Stimulated activated naive B cell treated with anti-CD40 and anti-IgM and Interleukin-4, amounts not matched to agents 10 μg/mL and 1 μg/mL and 100 μg/mL, for 72 hours (primary cell): ENCODE data around the gene IGFBP6.
A peak's percentile ranks its signal among the peaks of the same experiment; 100 is the strongest.

Experiments
- ATAC-seq, 2 donors: fragments of 150-1000 bp; cut with Tn5 transposase; replicated peaks; 2 replicates each; pipeline ENCODE4 v1.10.0; 2021; ENCODE audit warnings: moderate library complexity in 1 of 2
- DNase-seq: peaks from one replicate; pipeline ENCODE4 v3.0.0; 2021
- H3K27ac Mint-ChIP-seq: one replicate; pipeline ENCODE4 v1.8.0; 2022; ENCODE audit warnings: mild to moderate bottlenecking, mixed read lengths
- H3K27me3 Mint-ChIP-seq, 2 donors: one replicate each; pipeline ENCODE4 v1.8.0; 2022; ENCODE audit warnings: mixed read lengths in 2 of 2
- H3K36me3 Mint-ChIP-seq, 2 donors: one replicate each; pipeline ENCODE4 v1.8.0; 2022; ENCODE audit warnings: mixed read lengths in 2 of 2, mild to moderate bottlenecking in 1 of 2
- H3K4me1 Mint-ChIP-seq, 2 donors: one replicate each; pipeline ENCODE4 v1.8.0; 2022; ENCODE audit warnings: mixed read lengths in 2 of 2, mild to moderate bottlenecking in 1 of 2
- H3K4me3 Mint-ChIP-seq, 2 donors: one replicate each; pipeline ENCODE4 v1.8.0; 2022; ENCODE audit warnings: mild to moderate bottlenecking in 2 of 2, mixed read lengths in 2 of 2, moderate library complexity in 1 of 2
- H3K9me3 Mint-ChIP-seq, 2 donors: one replicate each; pipeline ENCODE4 v1.8.0; 2022; ENCODE audit warnings: mixed read lengths in 2 of 2, mild to moderate bottlenecking in 1 of 2

Gene IGFBP6

DNA sequence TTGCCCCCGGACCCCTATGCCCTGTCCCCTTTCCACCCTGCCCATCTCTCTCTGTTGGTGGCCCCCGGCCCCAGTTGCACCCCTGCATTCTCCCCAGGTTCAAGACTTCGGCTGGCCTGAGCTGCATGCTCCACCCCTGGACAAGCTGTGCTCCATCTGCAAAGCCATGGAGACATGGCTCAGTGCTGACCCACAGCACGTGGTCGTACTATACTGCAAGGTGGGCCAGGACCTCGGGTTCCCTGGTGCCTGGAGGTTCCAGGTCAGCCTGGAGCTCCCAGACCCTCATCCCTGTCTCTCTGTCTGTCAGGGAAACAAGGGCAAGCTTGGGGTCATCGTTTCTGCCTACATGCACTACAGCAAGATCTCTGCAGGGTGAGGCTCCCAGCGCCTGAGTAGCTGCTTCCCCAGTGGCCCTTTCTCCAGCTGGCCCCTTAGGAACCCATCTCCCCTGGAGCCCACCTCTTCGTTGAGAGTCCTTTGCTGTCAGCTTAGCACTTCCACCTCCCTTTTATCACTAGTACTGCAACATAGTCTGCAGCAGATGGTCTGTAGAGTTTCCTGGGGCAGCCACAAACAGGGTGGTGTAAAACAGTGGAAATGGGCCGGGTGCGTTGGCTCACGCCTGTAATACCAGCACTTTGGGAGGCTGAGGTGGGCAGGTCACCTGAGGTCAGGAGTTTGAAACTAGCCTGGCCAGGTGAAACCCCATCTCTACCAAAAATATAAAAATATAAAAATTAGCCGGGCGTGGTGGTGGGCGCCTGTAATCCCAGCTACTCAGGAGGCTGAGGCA lies 41.8 kb upstream of the IGFBP6 start:
- ATAC-seq = no peak
- Mint-ChIP-seq H3K9me3 (no peaks in the 10 kb centered on the region), H3K4me1 (peaks cover 15% of the 10 kb centered on the region in 2 donors), H3K4me3 (peak overlapping the region in 1 of 2 donors; percentile 56), H3K36me3 (peaks cover 0 to 3% of the 10 kb centered on the region in 2 donors), H3K27me3 (peaks cover 3 to 6% of the 10 kb centered on the region in 2 donors), H3K27ac (no peak overlapping the region)
- no peak for DNase-seq

DNA sequence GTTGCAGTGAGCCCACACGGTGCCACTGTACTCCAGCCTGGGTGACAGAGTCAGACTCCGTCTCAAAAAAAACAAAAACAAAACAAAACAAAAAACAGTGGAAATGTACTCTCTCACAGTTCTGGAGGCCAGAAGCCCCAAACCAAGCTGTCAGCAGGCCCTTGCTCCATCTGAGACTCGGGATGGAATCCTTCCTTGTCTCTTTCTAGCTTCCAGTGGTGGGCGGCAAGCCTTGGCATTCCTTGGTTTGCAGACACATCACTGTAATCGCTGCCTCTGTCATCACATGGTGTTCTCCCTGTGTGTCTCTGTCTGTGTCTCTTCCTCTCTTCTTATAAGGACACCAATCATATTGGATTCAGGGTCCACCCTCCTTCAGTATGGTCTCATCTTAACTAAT lies 41.2 kb upstream of the IGFBP6 start:
- Mint-ChIP-seq H3K9me3 (no peaks in the 10 kb centered on the region), H3K27me3 (peaks cover 6 to 11% of the 10 kb centered on the region in 2 donors), H3K4me1 (peaks cover 12 to 15% of the 10 kb centered on the region in 2 donors), H3K36me3 (peaks cover 0 to 3% of the 10 kb centered on the region in 2 donors), H3K4me3 (no peak overlapping the region), H3K27ac (no peak overlapping the region)
- DNase-seq (no peak), ATAC-seq (no peak)

DNA sequence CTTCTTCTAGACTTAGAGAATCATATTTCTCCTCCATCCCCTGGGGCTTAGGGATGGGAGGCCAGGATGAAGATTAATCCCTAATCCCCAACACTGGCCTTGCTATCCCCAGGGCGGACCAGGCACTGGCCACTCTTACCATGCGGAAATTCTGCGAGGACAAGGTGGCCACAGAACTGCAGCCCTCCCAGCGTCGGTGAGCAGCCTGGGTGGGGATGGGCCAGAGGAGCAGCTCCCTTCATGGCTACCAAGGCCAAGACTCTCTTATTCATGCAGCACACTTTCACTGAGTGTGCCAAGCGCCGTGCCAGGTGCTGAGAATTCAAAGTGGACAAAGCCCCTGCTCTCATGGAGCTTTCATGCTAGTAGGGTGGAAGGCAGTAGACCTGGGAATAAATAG lies 40.6 kb upstream of the IGFBP6 start:
- DNase-seq (no peak), ATAC-seq (no peak)
- Mint-ChIP-seq H3K27me3 (peaks cover 6 to 11% of the 10 kb centered on the region in 2 donors), H3K4me3 (no peak overlapping the region), H3K27ac (no peak overlapping the region), H3K4me1 (peaks cover 12 to 15% of the 10 kb centered on the region in 2 donors), H3K9me3 (no peaks in the 10 kb centered on the region), H3K36me3 (peaks cover 0 to 3% of the 10 kb centered on the region in 2 donors)

DNA sequence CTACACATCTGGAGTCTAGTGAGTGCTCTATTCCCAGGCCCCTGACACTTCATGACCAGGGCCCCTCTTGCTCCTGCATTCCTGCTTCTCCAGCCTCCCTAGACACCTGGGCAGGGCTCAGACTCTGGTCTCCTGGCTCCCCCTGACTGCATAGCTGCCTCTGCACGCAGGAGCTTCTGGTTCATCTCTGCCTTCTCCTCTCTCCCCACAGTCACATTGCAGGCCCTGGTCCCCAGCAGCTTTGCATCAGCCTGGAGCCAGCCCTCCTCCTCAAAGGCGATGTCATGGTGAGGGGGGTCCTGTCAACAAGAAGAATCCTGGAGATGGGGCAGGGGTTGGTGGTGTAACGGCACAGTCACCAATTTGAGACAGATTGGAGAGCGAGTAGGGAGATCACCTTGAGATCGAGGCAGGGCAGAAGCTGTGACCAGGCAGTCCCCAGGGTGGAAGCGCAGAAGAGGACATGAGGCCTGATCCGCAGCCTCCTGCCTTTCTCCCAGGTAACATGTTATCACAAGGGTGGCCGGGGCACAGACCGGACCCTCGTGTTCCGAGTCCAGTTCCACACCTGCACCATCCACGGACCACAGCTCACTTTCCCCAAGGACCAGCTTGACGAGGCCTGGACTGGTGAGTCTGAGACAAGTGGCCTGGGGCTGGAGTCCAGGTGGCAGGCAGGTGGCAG lies 39.5 kb upstream of the IGFBP6 start:
- peaks cover 10 to 15% of the 10 kb centered on the region in 2 donors for H3K4me1 Mint-ChIP-seq
- no peaks in the 10 kb centered on the region for H3K9me3 Mint-ChIP-seq
- ATAC-seq (no peak), DNase-seq (no peak)
- H3K36me3 Mint-ChIP-seq = no peaks in the 10 kb centered on the region
- peak overlapping the region; percentile 2 for H3K27ac Mint-ChIP-seq
- H3K4me3 Mint-ChIP-seq = no peak overlapping the region
- H3K27me3 Mint-ChIP-seq = peaks cover 6 to 11% of the 10 kb centered on the region in 2 donors

DNA sequence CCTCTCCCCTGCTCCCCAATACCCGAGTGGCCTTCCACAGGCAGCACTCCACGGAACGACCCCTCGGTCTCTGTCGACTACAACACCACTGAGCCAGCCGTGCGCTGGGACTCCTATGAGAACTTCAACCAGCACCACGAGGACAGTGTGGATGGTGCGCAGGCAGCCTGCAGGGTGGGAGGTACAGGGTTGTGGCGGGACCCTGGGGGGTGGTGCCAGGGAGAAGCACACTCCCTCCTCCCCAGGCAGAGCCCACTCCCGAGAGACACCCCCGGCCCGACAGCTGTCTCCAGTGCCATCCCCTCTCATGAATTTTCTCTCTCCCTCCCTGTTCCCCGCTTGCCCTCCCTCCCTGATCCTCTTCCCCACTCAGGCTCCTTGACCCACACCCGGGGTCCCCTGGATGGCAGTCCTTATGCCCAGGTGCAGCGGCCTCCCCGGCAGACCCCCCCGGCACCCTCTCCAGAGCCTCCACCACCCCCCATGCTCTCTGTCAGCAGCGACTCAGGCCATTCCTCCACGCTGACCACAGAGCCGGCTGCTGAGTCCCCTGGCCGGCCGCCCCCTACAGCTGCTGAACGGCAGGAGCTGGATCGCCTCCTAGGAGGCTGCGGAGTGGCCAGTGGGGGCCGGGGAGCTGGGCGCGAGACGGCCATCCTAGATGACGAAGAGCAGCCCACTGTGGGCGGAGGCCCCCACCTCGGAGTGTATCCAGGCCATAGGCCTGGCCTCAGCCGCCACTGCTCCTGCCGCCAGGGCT lies 38.6 kb upstream of the IGFBP6 start:
- H3K27ac Mint-ChIP-seq = no peak overlapping the region
- no peak overlapping the region for H3K4me3 Mint-ChIP-seq
- no peaks in the 10 kb centered on the region for H3K9me3 Mint-ChIP-seq
- ATAC-seq = no peak
- DNase-seq = no peak
- peaks cover 6 to 9% of the 10 kb centered on the region in 2 donors for H3K4me1 Mint-ChIP-seq
- H3K36me3 Mint-ChIP-seq = peaks cover 5% of the 10 kb centered on the region in 2 donors
- peaks cover 6 to 11% of the 10 kb centered on the region in 2 donors for H3K27me3 Mint-ChIP-seq

DNA sequence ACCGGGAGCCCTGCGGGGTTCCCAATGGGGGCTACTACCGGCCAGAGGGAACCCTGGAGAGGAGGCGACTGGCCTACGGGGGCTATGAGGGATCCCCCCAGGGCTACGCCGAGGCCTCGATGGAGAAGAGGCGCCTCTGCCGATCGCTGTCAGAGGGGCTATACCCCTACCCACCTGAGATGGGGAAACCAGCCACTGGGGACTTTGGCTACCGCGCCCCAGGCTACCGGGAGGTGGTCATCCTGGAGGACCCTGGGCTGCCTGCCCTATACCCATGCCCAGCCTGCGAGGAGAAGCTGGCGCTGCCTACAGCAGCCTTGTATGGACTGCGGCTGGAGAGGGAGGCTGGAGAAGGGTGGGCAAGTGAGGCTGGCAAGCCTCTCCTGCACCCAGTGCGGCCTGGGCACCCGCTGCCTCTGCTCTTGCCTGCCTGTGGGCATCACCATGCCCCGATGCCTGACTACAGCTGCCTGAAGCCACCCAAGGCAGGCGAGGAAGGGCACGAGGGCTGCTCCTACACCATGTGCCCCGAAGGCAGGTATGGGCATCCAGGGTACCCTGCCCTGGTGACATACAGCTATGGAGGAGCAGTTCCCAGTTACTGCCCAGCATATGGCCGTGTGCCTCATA lies 37.9 kb upstream of the IGFBP6 start:
- Mint-ChIP-seq H3K27ac (no peak overlapping the region), H3K9me3 (no peaks in the 10 kb centered on the region)
- no peak for DNase-seq

DNA sequence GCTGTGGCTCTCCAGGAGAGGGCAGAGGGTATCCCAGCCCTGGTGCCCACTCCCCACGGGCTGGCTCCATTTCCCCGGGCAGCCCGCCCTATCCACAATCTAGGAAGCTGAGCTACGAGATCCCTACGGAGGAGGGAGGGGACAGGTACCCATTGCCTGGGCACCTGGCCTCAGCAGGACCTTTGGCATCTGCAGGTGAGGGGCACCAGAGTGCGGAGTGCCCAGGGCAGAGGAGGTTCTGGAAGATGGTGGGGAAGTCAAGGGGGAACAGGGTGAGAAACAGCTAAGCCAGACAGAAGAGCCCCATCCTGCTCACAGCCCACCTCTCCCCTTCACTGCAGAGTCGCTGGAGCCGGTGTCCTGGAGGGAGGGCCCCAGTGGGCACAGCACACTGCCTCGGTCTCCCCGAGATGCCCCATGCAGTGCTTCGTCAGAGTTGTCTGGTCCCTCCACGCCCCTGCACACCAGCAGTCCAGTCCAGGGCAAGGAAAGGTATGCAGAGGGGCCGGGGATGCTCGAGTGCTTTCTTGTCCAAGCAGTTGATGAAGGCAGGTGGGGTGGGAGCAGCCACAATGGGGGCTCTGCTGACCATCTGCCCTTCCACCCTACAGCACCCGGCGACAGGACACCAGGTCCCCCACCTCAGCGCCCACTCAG lies 37.3 kb upstream of the IGFBP6 start:
- Mint-ChIP-seq H3K27ac (no peak overlapping the region), H3K9me3 (no peaks in the 10 kb centered on the region), H3K4me1 (peaks cover 1 to 4% of the 10 kb centered on the region in 2 donors), H3K27me3 (peaks cover 6 to 11% of the 10 kb centered on the region in 2 donors), H3K36me3 (peaks cover 15% of the 10 kb centered on the region in 2 donors), H3K4me3 (peak overlapping the region in 1 of 2 donors; percentile 31)
- no peak for ATAC-seq
- no peak for DNase-seq

More for the DNA sequence above, 37.9 kb upstream of the IGFBP6 start:
- no peak overlapping the region for H3K4me3 Mint-ChIP-seq
- peaks cover 6 to 11% of the 10 kb centered on the region in 2 donors for H3K27me3 Mint-ChIP-seq
- peaks cover 1 to 4% of the 10 kb centered on the region in 2 donors for H3K4me1 Mint-ChIP-seq
- ATAC-seq = peak in 1 of 2 donors; percentile 10
- H3K36me3 Mint-ChIP-seq = peaks cover 9% of the 10 kb centered on the region in 2 donors

DNA sequence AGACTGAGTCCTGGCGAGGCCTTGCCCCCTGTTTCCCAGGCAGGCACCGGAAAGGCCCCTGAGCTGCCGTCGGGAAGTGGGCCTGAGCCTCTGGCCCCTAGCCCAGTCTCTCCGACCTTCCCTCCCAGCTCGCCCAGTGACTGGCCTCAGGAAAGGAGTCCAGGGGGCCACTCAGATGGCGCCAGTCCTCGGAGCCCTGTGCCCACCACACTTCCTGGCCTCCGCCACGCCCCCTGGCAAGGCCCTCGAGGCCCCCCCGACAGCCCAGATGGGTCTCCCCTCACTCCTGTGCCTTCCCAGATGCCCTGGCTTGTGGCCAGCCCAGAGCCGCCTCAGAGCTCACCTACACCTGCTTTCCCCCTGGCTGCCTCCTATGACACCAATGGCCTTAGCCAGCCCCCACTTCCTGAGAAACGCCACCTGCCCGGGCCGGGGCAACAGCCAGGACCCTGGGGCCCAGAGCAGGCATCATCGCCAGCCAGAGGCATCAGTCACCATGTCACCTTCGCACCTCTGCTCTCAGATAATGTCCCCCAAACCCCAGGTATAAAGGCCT lies 36.7 kb upstream of the IGFBP6 start:
- Mint-ChIP-seq H3K36me3 (peaks cover 20 to 21% of the 10 kb centered on the region in 2 donors), H3K4me3 (no peak overlapping the region), H3K27ac (peak overlapping the region; percentile 48), H3K4me1 (peaks cover under 1 to 1% of the 10 kb centered on the region in 2 donors), H3K27me3 (peaks cover 5 to 6% of the 10 kb centered on the region in 2 donors), H3K9me3 (no peaks in the 10 kb centered on the region)
- DNase-seq (no peak), ATAC-seq (no peak)

DNA sequence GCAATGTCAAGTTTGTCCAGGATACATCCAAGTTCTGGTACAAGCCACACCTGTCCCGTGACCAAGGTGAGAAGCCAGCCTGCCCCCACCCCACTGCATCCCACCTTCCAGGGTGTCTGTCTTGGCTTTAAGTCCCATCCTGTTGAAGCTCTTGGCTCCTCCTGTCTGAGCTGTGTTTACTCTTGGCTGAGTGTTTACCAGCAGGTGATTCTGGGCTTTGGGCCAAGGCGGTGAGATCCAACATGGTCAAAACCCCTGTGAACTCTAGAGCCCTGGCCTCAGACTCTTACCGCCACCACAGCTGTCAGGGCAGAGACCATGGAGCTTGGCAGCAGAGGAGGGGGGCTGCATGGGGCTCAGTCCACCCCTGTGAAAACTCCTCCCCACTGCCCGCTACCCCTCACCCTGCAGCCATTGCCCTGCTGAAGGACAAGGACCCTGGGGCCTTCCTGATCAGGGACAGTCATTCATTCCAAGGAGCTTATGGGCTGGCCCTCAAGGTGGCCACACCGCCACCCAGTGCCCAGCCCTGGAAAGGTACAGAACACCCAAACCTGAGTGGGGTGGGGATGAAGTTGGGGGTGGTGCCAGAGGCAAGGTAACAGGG lies 36.0 kb upstream of the IGFBP6 start:
- Mint-ChIP-seq H3K36me3 (peaks cover 26 to 28% of the 10 kb centered on the region in 2 donors), H3K4me1 (peaks cover 5 to 8% of the 10 kb centered on the region in 2 donors), H3K4me3 (no peak overlapping the region), H3K27me3 (peaks cover 5 to 6% of the 10 kb centered on the region in 2 donors), H3K9me3 (no peaks in the 10 kb centered on the region), H3K27ac (peak overlapping the region; percentile 16)
- no peak for ATAC-seq
- DNase-seq = no peak

DNA sequence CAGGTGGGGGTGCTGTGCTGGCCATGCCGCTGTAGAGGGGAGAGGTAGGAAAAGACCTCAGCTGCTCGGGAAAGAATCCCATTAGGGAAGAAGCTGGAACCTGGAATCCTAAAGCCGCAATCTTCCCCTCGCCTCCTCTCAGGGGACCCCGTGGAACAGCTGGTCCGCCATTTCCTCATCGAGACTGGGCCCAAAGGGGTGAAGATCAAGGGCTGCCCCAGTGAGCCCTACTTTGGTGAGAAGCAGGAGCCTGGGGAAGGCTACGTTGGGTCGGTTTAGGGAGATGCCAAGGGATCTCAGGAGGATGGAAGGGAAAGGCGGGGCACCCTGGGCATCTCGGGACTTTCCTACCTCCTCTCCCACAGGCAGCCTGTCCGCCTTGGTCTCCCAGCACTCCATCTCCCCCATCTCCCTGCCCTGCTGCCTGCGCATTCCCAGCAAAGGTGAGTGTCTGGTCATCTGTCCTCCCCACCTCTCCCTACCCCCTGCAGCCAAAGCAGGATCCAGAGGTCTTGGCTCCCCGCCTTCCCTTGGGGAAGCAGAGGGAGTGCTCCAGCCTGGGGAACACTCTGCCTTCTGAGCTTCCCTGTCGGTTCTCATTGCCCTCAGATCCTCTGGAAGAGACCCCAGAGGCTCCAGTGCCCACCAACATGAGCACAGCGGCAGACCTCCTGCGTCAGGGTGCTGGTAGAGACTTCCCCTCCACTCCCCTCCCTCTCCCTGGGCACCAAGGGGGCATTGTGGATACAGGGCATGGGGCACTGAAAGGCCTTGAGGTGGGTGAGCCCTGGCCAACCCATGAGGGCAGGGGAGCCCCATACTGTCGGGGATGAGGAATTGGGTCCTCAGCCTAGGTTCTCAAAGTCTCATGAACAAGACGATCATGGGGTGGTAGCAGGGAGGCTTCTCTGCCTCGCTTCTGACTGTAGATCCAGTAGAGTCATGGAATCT lies 35.2 kb upstream of the IGFBP6 start:
- ATAC-seq (no peak), DNase-seq (no peak)
- peaks cover 5 to 8% of the 10 kb centered on the region in 2 donors for H3K4me1 Mint-ChIP-seq
- H3K36me3 Mint-ChIP-seq = peaks cover 31 to 36% of the 10 kb centered on the region in 2 donors
- H3K27me3 Mint-ChIP-seq = peaks cover 5 to 6% of the 10 kb centered on the region in 2 donors
- no peak overlapping the region for H3K4me3 Mint-ChIP-seq
- H3K27ac Mint-ChIP-seq = peak overlapping the region; percentile 16
- no peaks in the 10 kb centered on the region for H3K9me3 Mint-ChIP-seq

DNA sequence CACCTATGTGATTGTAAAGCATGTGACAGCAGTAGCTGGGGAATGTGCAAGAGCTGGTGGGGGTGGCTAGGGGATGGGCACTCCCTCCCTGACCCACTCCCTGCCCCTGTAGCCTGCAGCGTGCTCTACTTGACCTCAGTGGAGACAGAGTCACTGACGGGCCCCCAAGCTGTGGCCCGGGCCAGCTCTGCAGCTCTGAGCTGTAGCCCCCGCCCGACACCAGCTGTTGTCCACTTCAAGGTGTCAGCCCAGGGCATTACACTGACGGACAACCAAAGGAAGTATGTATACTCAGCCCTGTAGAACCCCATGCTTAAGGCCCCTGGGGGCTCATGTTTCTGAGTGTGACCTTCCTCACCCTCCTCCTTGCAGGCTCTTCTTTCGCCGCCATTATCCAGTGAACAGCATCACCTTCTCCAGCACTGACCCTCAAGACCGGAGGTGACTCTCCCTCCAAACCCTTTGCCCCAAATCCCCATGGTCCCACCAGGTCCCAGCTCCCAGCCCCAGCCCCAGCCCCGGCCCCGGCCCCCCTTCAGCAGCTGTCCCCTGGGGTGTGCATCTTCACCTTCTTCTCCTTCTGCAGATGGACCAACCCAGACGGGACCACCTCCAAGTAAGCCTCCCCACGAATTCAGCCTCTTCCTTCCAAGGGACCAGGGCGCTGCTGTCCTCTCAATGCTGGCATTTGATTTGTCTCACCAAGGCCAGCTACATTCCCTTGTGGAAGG lies 34.3 kb upstream of the IGFBP6 start:
- DNase-seq (no peak), ATAC-seq (no peak)
- Mint-ChIP-seq H3K27me3 (peaks cover 3 to 5% of the 10 kb centered on the region in 2 donors), H3K36me3 (peaks cover 32 to 40% of the 10 kb centered on the region in 2 donors), H3K4me1 (peaks cover 5 to 9% of the 10 kb centered on the region in 2 donors), H3K4me3 (no peak overlapping the region), H3K9me3 (no peaks in the 10 kb centered on the region), H3K27ac (no peak overlapping the region)
